ENCODE measurements around the gene TTC9.

DNA sequence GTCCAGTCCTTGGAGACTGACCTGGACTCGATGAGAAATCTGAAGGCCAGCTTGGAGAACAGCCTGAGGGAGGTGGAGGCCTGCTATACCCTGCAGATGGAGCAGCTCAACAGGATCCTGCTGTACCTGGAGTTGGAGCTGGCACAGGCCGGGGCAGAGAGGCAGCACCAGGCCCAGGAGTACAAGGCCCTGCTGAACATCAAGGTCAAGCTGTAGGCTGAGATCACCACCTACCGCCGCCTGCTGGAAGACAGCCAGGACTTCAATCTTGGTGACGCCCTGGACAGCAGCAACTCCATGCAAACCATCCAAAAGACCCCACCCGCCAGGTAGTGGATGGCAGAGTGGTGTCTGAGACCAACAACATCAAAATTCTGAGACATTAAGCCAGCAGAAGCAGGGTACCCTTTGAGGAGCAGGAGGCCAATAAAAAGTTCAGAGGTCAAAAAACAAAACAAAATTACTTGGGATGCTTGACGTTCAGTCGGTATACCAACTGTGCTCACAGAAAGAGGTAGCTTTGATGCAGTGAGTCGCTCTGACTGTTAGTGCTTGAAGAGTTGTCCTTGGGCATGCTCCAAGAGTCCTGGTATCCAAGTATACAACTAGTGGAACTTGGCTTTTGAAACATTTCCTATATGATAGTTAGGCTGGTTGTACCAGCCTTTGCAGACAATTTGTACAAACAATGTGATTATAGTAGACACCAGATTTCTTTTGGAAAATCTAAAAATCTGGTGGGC, 46.1 kb upstream of the TTC9 start:
- TF ChIP-seq CTCF (IDR thresholded peaks at IDR 0.05) (no peak), POLR2A (IDR thresholded peaks at IDR 0.05) (no peak)

All from esophagus squamous epithelium (tissue), 4 donors.